Liver (tissue), 9 donors: ENCODE results near the gene OR2A14. TPM values are rescaled to one million over a fixed set of nuclear protein-coding genes. Genes with fewer than 3 reads are reported as not detected.
A peak's percentile ranks its signal among the peaks of the same experiment; 100 is the strongest.

Experiments used
- DNase-seq: peaks from one replicate; pipeline ENCODE4 v3.0.0-alpha.2; 2017; ENCODE audit warnings: low spot score
- H3K27ac ChIP-seq, 2 donors: one replicate each; pipeline ENCODE4 v1.7.0; 2013; ENCODE audit warnings: inconsistent platforms in 2 of 2, low read length in 2 of 2, control low read depth in 1 of 2, low read depth in 1 of 2, mild to moderate bottlenecking in 1 of 2
- H3K27me3 ChIP-seq, 4 donors: one replicate each; pipeline versions ENCODE4 v1.6.1 to v1.7.0; 2013; ENCODE audit warnings: low read length in 3 of 4, inconsistent platforms in 1 of 4, mild to moderate bottlenecking in 1 of 4, moderate library complexity in 1 of 4; ENCODE audit not compliant: control insufficient read depth in 4 of 4, insufficient read depth in 4 of 4
- H3K36me3 ChIP-seq, 4 donors: one replicate each; pipeline versions ENCODE4 v1.6.1 to v1.7.0; 2013; ENCODE audit warnings: low read length in 3 of 4, mild to moderate bottlenecking in 3 of 4, low read depth in 1 of 4, moderate library complexity in 1 of 4; ENCODE audit not compliant: control insufficient read depth in 4 of 4, insufficient read depth in 3 of 4
- H3K4me1 ChIP-seq, 4 donors: one replicate each; pipeline versions ENCODE4 v1.6.1 to v1.7.0; 2013; ENCODE audit warnings: low read length in 3 of 4, mild to moderate bottlenecking in 3 of 4, moderate library complexity in 1 of 4; ENCODE audit not compliant: control insufficient read depth in 4 of 4, insufficient read depth in 4 of 4
- H3K4me3 ChIP-seq, 3 donors: one replicate each; pipeline versions ENCODE4 v1.6.1 to v1.7.0; 2013; ENCODE audit warnings: low read length in 3 of 3, control low read depth in 1 of 3, low read depth in 1 of 3, mild to moderate bottlenecking in 1 of 3
- H3K9ac ChIP-seq, 2 donors: one replicate each; pipeline ENCODE4 v1.7.0; 2013; ENCODE audit warnings: low read length in 2 of 2, mild to moderate bottlenecking in 2 of 2, moderate library complexity in 2 of 2, control low read depth in 1 of 2, low read depth in 1 of 2
- H3K9me3 ChIP-seq, 4 donors: one replicate each; pipeline versions ENCODE4 v1.6.1 to v1.7.0; 2013; ENCODE audit warnings: low read length in 3 of 4; ENCODE audit not compliant: control insufficient read depth in 4 of 4
- EGR1 ChIP-seq, 2 donors: IDR thresholded peaks; 2 replicates each; pipeline ENCODE4 v1.6.1; 2016 to 2018; ENCODE audit warnings: antibody characterized with exemption in 2 of 2, low read depth in 2 of 2
- FOXA1 ChIP-seq: IDR thresholded peaks from 2 replicates; pipeline ENCODE4 v1.6.1; 2016; ENCODE audit warnings: antibody characterized with exemption
- FOXA2 ChIP-seq: IDR thresholded peaks from 2 replicates; pipeline ENCODE4 v1.6.1; 2016; ENCODE audit warnings: antibody characterized with exemption
- GABPA ChIP-seq, 2 donors: IDR thresholded peaks in 1 of 2; conservative IDR thresholded peaks in 1 of 2; 2 replicates each; pipeline ENCODE4 v1.6.1; 2016; ENCODE audit warnings: antibody characterized with exemption in 2 of 2, mild to moderate bottlenecking in 1 of 2, moderate library complexity in 1 of 2
- HNF4A ChIP-seq, 2 donors: conservative IDR thresholded peaks; 2 replicates each; pipeline ENCODE4 v1.6.1; 2016; ENCODE audit warnings: antibody characterized with exemption in 2 of 2, mild to moderate bottlenecking in 2 of 2
- HNF4G ChIP-seq: IDR thresholded peaks from 2 replicates; pipeline ENCODE4 v1.6.1; 2016; ENCODE audit warnings: antibody characterized with exemption
- JUND ChIP-seq, 2 donors: IDR thresholded peaks; 2 replicates each; pipeline ENCODE4 v1.6.1; 2016; ENCODE audit warnings: antibody characterized with exemption in 2 of 2
- NR2F2 ChIP-seq: IDR thresholded peaks from 2 replicates; pipeline ENCODE4 v1.6.1; 2016; ENCODE audit warnings: antibody characterized with exemption
- RAD21 ChIP-seq, 2 donors: IDR thresholded peaks; 2 replicates each; pipeline ENCODE4 v1.6.1; 2016; ENCODE audit warnings: antibody characterized with exemption in 2 of 2, mild to moderate bottlenecking in 2 of 2
- RXRA ChIP-seq, 2 donors: IDR thresholded peaks; 2 replicates each; pipeline ENCODE4 v1.6.1; 2017 to 2018; ENCODE audit warnings: antibody characterized with exemption in 2 of 2, mild to moderate bottlenecking in 1 of 2
- SP1 ChIP-seq: IDR thresholded peaks from 2 replicates; pipeline ENCODE4 v1.6.1; 2018; ENCODE audit warnings: antibody characterized with exemption, mild to moderate bottlenecking
- TAF1 ChIP-seq: conservative IDR thresholded peaks from 2 replicates; pipeline ENCODE4 v1.6.1; 2016; ENCODE audit warnings: antibody characterized with exemption, mild to moderate bottlenecking
- YY1 ChIP-seq: IDR thresholded peaks from 2 replicates; pipeline ENCODE4 v1.6.1; 2016; ENCODE audit warnings: antibody characterized with exemption, mild to moderate bottlenecking
- WGBS: extraction: QIAGEN DNeasy Blood & Tissue Kit; methylation state at CpG from one replicate; pipeline ENCODE4 v1.1.7; 2013; 5-methylcytosine and 5-hydroxymethylcytosine counted together
- polyA plus RNA-seq, 2 donors: library from polyadenylated mRNA; stranded (reverse) in 1 of 2; unstranded in 1 of 2; fragments of 200-250 nt in 1 of 2; fragments of >200 nt in 1 of 2; fragmentation: Nextera tagmentation in 1 of 2; extraction: Ambion mirVana in 1 of 2; gene quantifications; one replicate each; pipeline versions ENCODE4 v1.2.1 to v1.2.3, GENCODE V29; 2013 to 2015
- total RNA-seq, 2 donors: library from RNA; depleted of rRNA; stranded (reverse); fragments of >200 nt; gene quantifications; one replicate each; pipeline ENCODE4 v1.2.3, GENCODE V29; 2014
- TF ChIP-seq, protein P1 (sequence below): fragments of 150-350 bp; IDR thresholded peaks from 2 replicates; pipeline ENCODE4 v1.5.1; 2017; ENCODE audit warnings: improper control_type of control experiment, low read depth, low read length; ENCODE audit not compliant: missing input control
- TF ChIP-seq, protein P2 (sequence below): IDR thresholded peaks from 2 replicates; pipeline ENCODE4 v1.6.1; 2016; ENCODE audit warnings: antibody characterized with exemption
- TF ChIP-seq, protein P3 (sequence below): IDR thresholded peaks from 2 replicates; pipeline ENCODE4 v1.6.1; 2016; ENCODE audit warnings: antibody characterized with exemption
- TF ChIP-seq, protein P4 (sequence below): IDR thresholded peaks from 2 replicates; pipeline ENCODE4 v1.6.1; 2016; ENCODE audit warnings: antibody characterized with exemption
- donor health status: healthy.
- donor health status: healthy.
- donor health status: healthy.
- donor health status: healthy.
- donor health status: healthy.

Gene OR2A14
- total and polyA plus RNA-seq, 4 donors = not detected

DNA sequence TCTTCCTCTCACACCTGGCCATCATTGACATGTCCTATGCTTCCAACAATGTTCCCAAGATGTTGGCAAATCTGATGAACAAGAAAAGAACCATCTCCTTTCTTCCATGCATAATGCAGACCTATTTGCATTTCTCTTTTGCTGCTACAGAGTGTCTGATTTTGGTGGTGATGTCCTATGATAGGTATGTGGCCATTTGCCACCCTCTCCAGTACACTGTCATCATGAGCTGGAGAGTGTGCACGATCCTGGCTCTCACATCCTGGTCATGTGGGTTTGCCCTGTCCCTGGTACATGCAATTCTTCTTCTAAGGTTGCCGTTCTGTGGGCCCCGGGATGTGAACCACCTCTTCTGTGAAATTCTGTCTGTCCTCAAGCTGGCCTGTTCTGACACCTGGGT, 19.2 kb downstream of the OR2A14 start (continued):
- TF ChIP-seq, protein P1, sequence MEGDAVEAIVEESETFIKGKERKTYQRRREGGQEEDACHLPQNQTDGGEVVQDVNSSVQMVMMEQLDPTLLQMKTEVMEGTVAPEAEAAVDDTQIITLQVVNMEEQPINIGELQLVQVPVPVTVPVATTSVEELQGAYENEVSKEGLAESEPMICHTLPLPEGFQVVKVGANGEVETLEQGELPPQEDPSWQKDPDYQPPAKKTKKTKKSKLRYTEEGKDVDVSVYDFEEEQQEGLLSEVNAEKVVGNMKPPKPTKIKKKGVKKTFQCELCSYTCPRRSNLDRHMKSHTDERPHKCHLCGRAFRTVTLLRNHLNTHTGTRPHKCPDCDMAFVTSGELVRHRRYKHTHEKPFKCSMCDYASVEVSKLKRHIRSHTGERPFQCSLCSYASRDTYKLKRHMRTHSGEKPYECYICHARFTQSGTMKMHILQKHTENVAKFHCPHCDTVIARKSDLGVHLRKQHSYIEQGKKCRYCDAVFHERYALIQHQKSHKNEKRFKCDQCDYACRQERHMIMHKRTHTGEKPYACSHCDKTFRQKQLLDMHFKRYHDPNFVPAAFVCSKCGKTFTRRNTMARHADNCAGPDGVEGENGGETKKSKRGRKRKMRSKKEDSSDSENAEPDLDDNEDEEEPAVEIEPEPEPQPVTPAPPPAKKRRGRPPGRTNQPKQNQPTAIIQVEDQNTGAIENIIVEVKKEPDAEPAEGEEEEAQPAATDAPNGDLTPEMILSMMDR = no peak
- TF ChIP-seq YY1 = no peak
- TF ChIP-seq GABPA (IDR thresholded peaks at IDR 0.05 in 1 of 2, conservative IDR thresholded peaks at IDR 0.05 in 1 of 2) = no peak
- no peak for TF ChIP-seq TAF1
- no peak for TF ChIP-seq EGR1 (IDR thresholded peaks at IDR 0.05; ENCODE audit: low read depth in 2 of 2)
- no peak for TF ChIP-seq NR2F2

DNA sequence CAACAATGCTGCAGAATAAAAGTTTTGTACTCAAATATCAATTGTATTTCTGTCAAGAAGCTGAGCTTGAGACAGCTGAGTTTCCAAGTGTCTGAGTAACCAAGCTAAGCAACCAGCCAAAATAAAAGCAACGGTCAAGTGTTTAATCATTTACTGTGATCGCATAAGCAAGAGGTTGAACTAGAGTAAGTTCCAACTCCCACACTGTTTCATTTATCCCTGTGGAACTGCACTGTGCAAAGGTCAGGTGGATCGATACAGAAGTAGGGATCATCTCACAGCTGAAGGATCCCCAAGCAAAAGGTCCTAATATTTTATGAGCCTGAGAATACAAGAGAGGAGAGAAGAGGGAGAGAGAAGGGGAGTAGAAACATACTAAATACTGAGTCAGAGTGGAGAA, 21.4 kb downstream of the OR2A14 start:
- WGBS = 35% methylated on average over 3 of the region's 3 CpGs
- no peak for DNase-seq
- Histone ChIP-seq H3K9ac (no peak overlapping the region), H3K4me1 (peaks cover 0 to 5% (median under 1%) of the 10 kb centered on the region in 4 donors), H3K9me3 (peaks cover 2 to 25% (median 6%) of the 10 kb centered on the region in 4 donors), H3K4me3 (no peak overlapping the region), H3K27me3 (no peaks in the 10 kb centered on the region), H3K27ac (no peak overlapping the region), H3K36me3 (no peaks in the 10 kb centered on the region)
- TF ChIP-seq JUND (IDR thresholded peaks at IDR 0.05) = peak; percentile 67 to 68
- TF ChIP-seq HNF4G = peak; percentile 77
- TF ChIP-seq, protein P2, sequence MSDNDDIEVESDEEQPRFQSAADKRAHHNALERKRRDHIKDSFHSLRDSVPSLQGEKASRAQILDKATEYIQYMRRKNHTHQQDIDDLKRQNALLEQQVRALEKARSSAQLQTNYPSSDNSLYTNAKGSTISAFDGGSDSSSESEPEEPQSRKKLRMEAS = peak; percentile 72
- TF ChIP-seq GABPA (IDR thresholded peaks at IDR 0.05 in 1 of 2, conservative IDR thresholded peaks at IDR 0.05 in 1 of 2) = no peak
- TF ChIP-seq RAD21 (IDR thresholded peaks at IDR 0.05) = peak in 1 of 2 donors; percentile 11
- TF ChIP-seq HNF4A (conservative IDR thresholded peaks at IDR 0.05) = peak; percentile 90 to 93
- peak; percentile 52 for TF ChIP-seq YY1
- peak; percentile 66 to 76 for TF ChIP-seq RXRA (IDR thresholded peaks at IDR 0.05)
- peak; percentile 64 for TF ChIP-seq SP1
- no peak for TF ChIP-seq FOXA1
- TF ChIP-seq, protein P3, sequence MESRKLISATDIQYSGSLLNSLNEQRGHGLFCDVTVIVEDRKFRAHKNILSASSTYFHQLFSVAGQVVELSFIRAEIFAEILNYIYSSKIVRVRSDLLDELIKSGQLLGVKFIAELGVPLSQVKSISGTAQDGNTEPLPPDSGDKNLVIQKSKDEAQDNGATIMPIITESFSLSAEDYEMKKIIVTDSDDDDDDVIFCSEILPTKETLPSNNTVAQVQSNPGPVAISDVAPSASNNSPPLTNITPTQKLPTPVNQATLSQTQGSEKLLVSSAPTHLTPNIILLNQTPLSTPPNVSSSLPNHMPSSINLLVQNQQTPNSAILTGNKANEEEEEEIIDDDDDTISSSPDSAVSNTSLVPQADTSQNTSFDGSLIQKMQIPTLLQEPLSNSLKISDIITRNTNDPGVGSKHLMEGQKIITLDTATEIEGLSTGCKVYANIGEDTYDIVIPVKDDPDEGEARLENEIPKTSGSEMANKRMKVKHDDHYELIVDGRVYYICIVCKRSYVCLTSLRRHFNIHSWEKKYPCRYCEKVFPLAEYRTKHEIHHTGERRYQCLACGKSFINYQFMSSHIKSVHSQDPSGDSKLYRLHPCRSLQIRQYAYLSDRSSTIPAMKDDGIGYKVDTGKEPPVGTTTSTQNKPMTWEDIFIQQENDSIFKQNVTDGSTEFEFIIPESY = peak; percentile 40

DNA sequence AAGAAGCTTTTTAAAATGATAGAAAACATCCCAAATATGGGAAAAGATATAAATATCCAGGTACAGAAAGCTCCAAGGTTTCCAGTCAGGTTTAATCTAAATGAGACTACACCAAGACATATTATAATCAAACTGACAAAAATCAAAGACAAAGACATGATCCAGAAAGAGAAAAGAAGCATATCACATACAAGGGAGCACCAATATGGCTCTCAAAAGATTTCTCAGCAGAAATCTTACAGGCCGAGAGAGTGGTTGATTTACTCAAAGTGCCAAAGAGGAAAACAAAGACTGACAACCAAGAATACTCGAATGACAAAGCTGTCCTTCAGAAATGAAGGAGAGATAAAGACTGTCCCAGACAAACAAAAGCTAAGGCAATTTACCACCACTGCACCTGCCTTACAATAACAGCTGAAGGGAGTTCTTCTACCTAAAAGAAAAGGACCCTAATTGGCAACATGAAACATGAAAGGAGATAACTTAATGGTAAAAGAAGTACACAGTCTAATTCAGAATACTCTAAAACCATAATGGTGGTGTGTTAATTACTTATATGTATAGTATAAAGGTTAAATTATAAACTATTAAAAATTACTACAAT, 25.4 kb downstream of the OR2A14 start:
- Histone ChIP-seq H3K4me3 (no peak overlapping the region), H3K9ac (no peak overlapping the region), H3K27ac (no peak overlapping the region), H3K4me1 (peaks cover 0 to 5% (median under 1%) of the 10 kb centered on the region in 4 donors), H3K27me3 (no peaks in the 10 kb centered on the region), H3K36me3 (no peaks in the 10 kb centered on the region), H3K9me3 (peaks cover 2 to 30% (median 6%) of the 10 kb centered on the region in 4 donors)
- 83% methylated on average over 2 of the region's 2 CpGs for WGBS
- no peak for DNase-seq
- TF ChIP-seq, protein P3 = no peak
- TF ChIP-seq GABPA (IDR thresholded peaks at IDR 0.05 in 1 of 2, conservative IDR thresholded peaks at IDR 0.05 in 1 of 2) (no peak), NR2F2 (no peak), SP1 (no peak), HNF4A (conservative IDR thresholded peaks at IDR 0.05) (no peak), RAD21 (IDR thresholded peaks at IDR 0.05) (no peak), YY1 (no peak), FOXA1 (no peak), TAF1 (no peak), HNF4G (no peak), FOXA2 (no peak), EGR1 (IDR thresholded peaks at IDR 0.05; ENCODE audit: low read depth in 2 of 2) (no peak)
- TF ChIP-seq, protein P2 = no peak
- TF ChIP-seq, protein P1 = no peak
- TF ChIP-seq, protein P4, sequence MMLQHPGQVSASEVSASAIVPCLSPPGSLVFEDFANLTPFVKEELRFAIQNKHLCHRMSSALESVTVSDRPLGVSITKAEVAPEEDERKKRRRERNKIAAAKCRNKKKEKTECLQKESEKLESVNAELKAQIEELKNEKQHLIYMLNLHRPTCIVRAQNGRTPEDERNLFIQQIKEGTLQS = no peak
